ENCODE results near the gene KRTAP10-2.
"Not testable (repeated sequence)": the region's sequence is repeated elsewhere in the genome, so short reads cannot be mapped to it uniquely, and the experiment has no call there.

Gene KRTAP10-2

GRCh38 chr21:44512496-44513388, 38.6 kb downstream of the KRTAP10-2 start:
- no peak for DNase-seq

DNA sequence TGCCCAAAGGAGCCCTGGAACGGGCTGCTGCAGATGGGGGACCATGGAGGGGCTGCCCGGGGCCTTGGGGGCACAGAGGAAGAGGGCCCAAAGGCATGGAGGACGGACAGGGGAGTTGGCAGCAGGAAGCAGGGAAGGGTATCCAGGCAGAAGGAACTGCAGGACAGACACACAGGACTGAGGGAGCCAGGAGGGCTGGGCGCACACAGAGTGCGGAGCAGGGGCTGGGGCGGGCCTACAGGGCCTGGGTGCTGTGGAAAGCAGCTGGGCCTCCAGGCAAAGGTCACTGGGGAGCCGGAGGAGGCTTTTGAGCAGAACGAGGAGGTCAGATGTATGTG, 39.4 kb downstream of the KRTAP10-2 start:
- no peak for DNase-seq

DNA sequence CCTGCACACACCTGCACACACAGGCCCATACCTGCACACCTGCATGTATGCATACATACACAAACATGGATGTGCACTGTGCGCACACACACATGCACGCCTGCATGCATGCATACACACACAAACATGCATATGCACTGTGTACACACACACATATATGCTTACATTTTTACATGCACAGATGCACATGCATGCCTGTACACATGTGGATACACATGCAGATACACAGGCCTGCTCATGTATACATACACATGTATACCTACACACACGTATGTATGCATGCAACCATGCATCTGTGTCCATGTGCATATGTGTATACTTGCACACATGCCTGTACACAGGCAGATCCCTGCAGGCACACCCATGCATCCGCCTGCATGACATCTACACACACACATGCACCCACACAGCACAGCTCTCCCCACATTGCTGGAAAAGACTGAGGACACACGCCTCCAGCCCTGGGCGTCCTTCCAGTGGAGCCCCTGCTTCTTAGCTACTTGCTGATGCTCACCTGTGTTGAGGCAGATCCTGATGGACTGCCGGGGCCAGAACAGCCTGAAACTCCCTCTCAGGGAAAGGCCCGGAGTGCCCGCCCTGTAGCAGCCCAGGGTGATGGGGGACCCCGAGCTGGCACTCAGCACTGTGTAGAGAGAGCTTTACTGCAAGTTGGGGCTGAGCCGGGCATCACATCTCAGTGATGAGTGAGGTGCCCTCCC, 39.9 kb downstream of the KRTAP10-2 start:
- no peak for DNase-seq

- peak in 3 of 14 donors; percentile 1 to 20 (median 8) for DNase-seq
These were observed 40.6 kb downstream of the KRTAP10-2 start for GRCh38 chr21:44510508-44511218.

DNA sequence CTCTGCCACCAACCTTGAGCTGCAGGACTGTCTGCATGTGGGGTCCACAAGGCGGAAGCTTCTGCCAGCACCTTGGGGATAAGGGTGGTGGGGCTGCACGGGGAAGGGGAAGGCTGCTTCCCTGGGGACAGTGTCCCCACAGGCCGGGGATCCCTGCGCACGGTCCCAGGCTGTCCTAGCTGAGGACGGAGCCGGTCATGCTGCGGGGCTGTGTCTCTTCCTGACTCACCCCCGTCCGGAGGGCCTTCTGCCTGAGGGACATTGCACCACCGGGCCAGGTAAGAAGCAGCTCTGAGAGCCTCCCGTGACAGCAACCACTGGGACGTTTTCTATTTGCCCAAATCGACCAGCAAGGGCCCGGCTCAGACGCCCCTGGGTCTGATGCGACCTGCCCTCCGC, 41.2 kb downstream of the KRTAP10-2 start:
- no peak for DNase-seq

GRCh38 chr21:44509539-44509938, 41.8 kb downstream of the KRTAP10-2 start:
- DNase-seq: no peak

- no peak for DNase-seq
These were observed 42.4 kb downstream of the KRTAP10-2 start for GRCh38 chr21:44508711-44509445.

GRCh38 chr21:44508426-44508710, 42.9 kb downstream of the KRTAP10-2 start:
- DNase-seq: no peak

DNA sequence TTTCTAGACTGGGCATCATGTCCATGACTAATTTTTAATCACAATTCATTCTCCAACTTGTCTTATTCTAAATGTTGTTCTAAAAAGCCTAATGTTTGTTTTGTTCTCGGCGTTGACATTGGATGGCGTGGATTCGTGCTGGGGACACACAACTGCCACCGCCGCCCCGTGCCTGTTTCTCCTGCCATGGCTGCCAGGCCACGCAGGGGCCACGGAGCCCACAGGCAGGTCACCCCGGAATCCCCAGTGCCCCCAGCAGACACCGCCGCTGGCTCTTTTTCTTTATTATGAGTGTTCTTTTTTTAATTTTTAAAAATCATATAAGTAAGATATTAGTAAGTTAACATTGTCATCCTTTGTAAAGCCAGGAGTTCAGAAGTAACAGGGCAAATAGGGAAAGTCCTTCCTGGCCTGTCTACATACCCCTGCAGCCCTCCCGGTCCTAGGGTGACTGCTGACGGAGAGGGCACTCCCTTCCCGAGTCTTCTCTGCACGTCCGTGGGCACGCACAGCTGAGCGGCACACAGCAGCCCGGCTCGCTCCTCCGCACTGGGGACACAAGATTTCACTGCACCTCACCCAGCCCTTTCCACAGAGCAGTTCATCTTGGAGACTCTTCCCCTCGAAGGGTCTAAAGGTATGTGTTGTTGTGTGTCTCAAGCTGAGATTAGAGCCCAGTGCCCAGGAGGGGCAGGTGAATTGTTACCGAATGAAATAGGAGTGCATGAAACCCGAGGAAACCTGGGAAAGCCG, 43.5 kb downstream of the KRTAP10-2 start:
- no peak for DNase-seq

DNA sequence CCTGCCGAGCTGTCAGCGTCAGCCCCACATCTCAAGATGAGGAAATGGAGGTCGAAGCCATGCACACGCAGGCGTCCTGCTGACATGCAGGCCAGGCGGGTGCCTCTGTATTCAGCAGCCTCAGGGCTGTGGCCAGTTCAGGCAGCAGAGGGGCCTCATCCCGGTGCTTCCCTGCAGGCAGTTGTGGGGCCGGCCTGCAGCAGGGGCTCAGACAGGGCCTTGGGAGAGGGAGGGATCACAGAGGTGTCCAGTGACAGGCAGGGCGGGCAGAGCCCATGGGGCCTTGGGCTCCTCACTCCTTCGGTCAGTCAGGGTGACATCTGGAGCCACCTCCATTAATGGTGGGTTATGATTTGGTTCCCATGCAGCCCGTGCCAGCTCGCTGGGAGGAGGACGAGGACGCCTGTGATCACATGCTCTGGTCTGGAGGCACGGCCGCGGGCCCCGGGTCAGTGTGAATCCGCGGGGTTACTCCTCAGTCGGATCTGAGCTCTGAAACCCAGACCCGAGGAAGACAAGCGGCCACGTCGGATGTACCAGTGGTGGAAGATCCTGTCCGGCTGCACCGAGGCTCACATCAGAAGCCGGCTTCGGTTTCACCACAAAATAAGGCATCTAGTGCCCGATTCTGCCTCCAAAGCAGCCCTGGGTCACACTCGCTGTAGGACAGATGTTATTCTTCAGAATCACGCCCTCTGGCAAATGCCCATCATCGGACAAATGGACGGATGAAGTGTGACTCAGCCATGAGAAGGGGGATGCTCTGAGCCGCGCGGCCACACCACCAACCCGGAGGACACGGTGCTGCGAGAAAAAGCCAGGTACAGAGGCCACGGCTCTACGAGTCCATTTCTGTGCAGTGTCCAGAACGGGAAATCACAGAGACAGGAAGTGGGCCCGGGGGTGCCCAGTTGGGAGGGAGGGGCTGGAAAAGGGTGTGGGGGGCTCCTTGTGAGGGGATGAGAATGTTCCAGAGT, 44.7 kb downstream of the KRTAP10-2 start:
- DNase-seq: no peak

GRCh38 chr21:44505673-44506278, 45.5 kb downstream of the KRTAP10-2 start:
- no peak for DNase-seq

- DNase-seq: no peak
These were observed 47.4 kb downstream of the KRTAP10-2 start for GRCh38 chr21:44503901-44504399.

- not testable (repeated sequence) for DNase-seq
These were observed 48.1 kb downstream of the KRTAP10-2 start for GRCh38 chr21:44503006-44503889.

- DNase-seq: no peak
These were observed 48.9 kb downstream of the KRTAP10-2 start for GRCh38 chr21:44502171-44502958.
